Daoy (cell line): ENCODE data around the gene SV2C. TPM values are rescaled to one million over a fixed set of nuclear protein-coding genes. Genes with fewer than 3 reads are reported as not detected.
"Not testable (repeated sequence)": the region's sequence is repeated elsewhere in the genome, so short reads cannot be mapped to it uniquely, and the experiment has no call there.

ENCODE experiments used
- DNase-seq: peaks from one replicate; pipeline ENCODE4 v3.0.0-alpha.2; 2015; ENCODE audit warnings: low read depth
- total RNA-seq: library from RNA; depleted of rRNA; stranded (reverse); fragments of >200 nt; shearing (Covaris generic); gene quantifications from 2 replicates; pipeline ENCODE4 v1.2.3, GENCODE V29; 2014; rRNA removed

The SV2C gene
- total RNA-seq: 0.03 and 0.11 TPM in 2 replicates

- DNase-seq: peak; percentile 63
Measured at GRCh38 chr5:76082772-76083554, at the start of gene SV2C. Gene SV2C (plus strand): TSS chr5:76083383. CDS start chr5:76131751, 48,368 bp downstream.

GRCh38 chr5:76037736-76038151 lies 45.4 kb upstream of the SV2C start:
- DNase-seq: not testable (repeated sequence)

GRCh38 chr5:76038212-76038611 lies 45.0 kb upstream of the SV2C start:
- no peak for DNase-seq

- no peak for DNase-seq
Measured at GRCh38 chr5:76040806-76041205, 42.4 kb upstream of the SV2C start.

GRCh38 chr5:76041863-76042262 lies 41.3 kb upstream of the SV2C start:
- DNase-seq: no peak

- no peak for DNase-seq
Measured at GRCh38 chr5:76046741-76047140, 36.4 kb upstream of the SV2C start.

GRCh38 chr5:76050134-76050533 lies 33.0 kb upstream of the SV2C start:
- DNase-seq: no peak

GRCh38 chr5:76062502-76063041 lies 20.6 kb upstream of the SV2C start:
- no peak for DNase-seq

GRCh38 chr5:76065258-76065657 lies 17.9 kb upstream of the SV2C start:
- DNase-seq: no peak

- no peak for DNase-seq
Measured at GRCh38 chr5:76069061-76069735, 14.0 kb upstream of the SV2C start.

- DNase-seq: peak; percentile 14
Measured at GRCh38 chr5:76074487-76075065, 8.6 kb upstream of the SV2C start.

GRCh38 chr5:76081811-76082771 lies 1.1 kb upstream of the SV2C start:
- DNase-seq: peak; percentile 32

GRCh38 chr5:76083555-76084495 lies 642 bp downstream of the SV2C start:
- DNase-seq: peak; percentile 48

- DNase-seq: peak; percentile 15
Measured at GRCh38 chr5:76084496-76085242, 1.5 kb downstream of the SV2C start.

GRCh38 chr5:76085243-76085579 lies 2.0 kb downstream of the SV2C start:
- no peak for DNase-seq

- DNase-seq: no peak
Measured at GRCh38 chr5:76086095-76086494, 2.9 kb downstream of the SV2C start.

- not testable (repeated sequence) for DNase-seq
Measured at GRCh38 chr5:76089156-76089555, 6.0 kb downstream of the SV2C start.

- DNase-seq: no peak
Measured at GRCh38 chr5:76091351-76091750, 8.2 kb downstream of the SV2C start.

GRCh38 chr5:76099286-76099702 lies 16.1 kb downstream of the SV2C start:
- DNase-seq: no peak

GRCh38 chr5:76099756-76100155 lies 16.6 kb downstream of the SV2C start:
- DNase-seq: no peak
